H1 (cell line): ENCODE measurements around the gene OR2D2. TPM values are rescaled to one million over a fixed set of nuclear protein-coding genes. Genes with fewer than 3 reads are reported as not detected.

Source experiments
- CTCF ChIA-PET: fragments of 300-600 bp; sonication (Branson Sonifier 250); formaldehyde crosslinking; loops from one replicate; lab custom pipeline; 2021; ENCODE audit not compliant: partially characterized antibody; lab: Charles Lee
- POLR2A ChIA-PET: fragments of 300-600 bp; sonication (Branson Sonifier 250); formaldehyde crosslinking; loops from one replicate; lab custom pipeline; 2021; ENCODE audit warnings: inconsistent platforms; ENCODE audit not compliant: partially characterized antibody; lab: Charles Lee
- DNase-seq, 2 experiments: peaks; one replicate each; pipeline versions ENCODE4 v3.0.0 to v3.0.0-alpha.2; 2010 to 2022; ENCODE audit warnings: low spot score in 2 of 2, low read depth in 1 of 2, mixed read lengths in 1 of 2
- FAIRE-seq: peaks from 2 replicates; lab custom pipeline; 2011; peaks lifted over from hg19 to GRCh38; lab: Jason Lieb, UNC
- H2AFZ ChIP-seq: 2 replicates; pipeline ENCODE4 v1.8.1; 2012; ENCODE audit warnings: low read length, inconsistent platforms
- H2AK5ac ChIP-seq: 2 replicates; pipeline ENCODE4 v1.6.1; 2013; ENCODE audit warnings: low read depth, low read length
- H2BK120ac ChIP-seq: replicated peaks from 2 replicates; pipeline ENCODE3; 2013; ENCODE audit warnings: low read depth, low read length, inconsistent platforms
- H2BK12ac ChIP-seq: 2 replicates; pipeline ENCODE4 v1.6.1; 2013; ENCODE audit warnings: low read depth, low read length
- H2BK15ac ChIP-seq: 2 replicates; pipeline ENCODE4 v1.6.1; 2013; ENCODE audit warnings: low read length
- H2BK20ac ChIP-seq: 2 replicates; pipeline ENCODE4 v1.6.1; 2013; ENCODE audit warnings: low read length
- H2BK5ac ChIP-seq: 2 replicates; pipeline ENCODE4 v1.6.1; 2013; ENCODE audit warnings: low read depth, low read length
- H3K14ac ChIP-seq: 2 replicates; pipeline ENCODE4 v1.6.1; 2013; ENCODE audit warnings: inconsistent platforms; ENCODE audit not compliant: insufficient read length
- H3K18ac ChIP-seq: 2 replicates; pipeline ENCODE4 v1.6.1; 2013; ENCODE audit warnings: low read length; ENCODE audit errors: extremely low read depth
- H3K23ac ChIP-seq: 2 replicates; pipeline ENCODE4 v1.6.1; 2013; ENCODE audit warnings: inconsistent platforms; ENCODE audit not compliant: insufficient read length
- H3K23me2 ChIP-seq: 2 replicates; pipeline ENCODE4 v1.6.1; 2013; ENCODE audit warnings: low read depth, low read length
- H3K27ac ChIP-seq: 2 replicates; pipeline ENCODE4 v1.6.1; 2011; ENCODE audit warnings: low read depth, low read length, inconsistent platforms
- H3K27me3 ChIP-seq, 4 experiments: replicated peaks in 1 of 4; 1 replicate in 1 of 4; 2 replicates in 3 of 4; pipeline versions ENCODE4 v1.6.1 to v1.8.1; 2011 to 2013; ENCODE audit warnings: low read length in 3 of 4, mild to moderate bottlenecking in 3 of 4, inconsistent platforms in 2 of 4, mixed read lengths in 2 of 4, moderate library complexity in 1 of 4; ENCODE audit not compliant: control insufficient read depth in 3 of 4, insufficient read depth in 3 of 4; ENCODE audit errors: extremely low read depth in 1 of 4
- H3K36me3 ChIP-seq, 4 experiments: 2 replicates each; pipeline versions ENCODE4 v1.6.1 to v1.8.1; 2011 to 2013; ENCODE audit warnings: mild to moderate bottlenecking in 4 of 4, low read length in 3 of 4, moderate library complexity in 2 of 4, control low read depth in 1 of 4, inconsistent platforms in 1 of 4; ENCODE audit not compliant: insufficient read depth in 4 of 4, control insufficient read depth in 2 of 4
- H3K4ac ChIP-seq: replicated peaks from 2 replicates; pipeline ENCODE3; 2013; ENCODE audit warnings: low read length, low read depth, mixed read lengths, inconsistent platforms; ENCODE audit not compliant: insufficient read length
- H3K4me1 ChIP-seq, 4 experiments: replicated peaks in 1 of 4; 1 replicate in 1 of 4; 2 replicates in 3 of 4; pipeline versions ENCODE4 v1.6.1 to v1.8.1; 2011 to 2013; ENCODE audit warnings: low read length in 3 of 4, inconsistent platforms in 2 of 4, mixed read lengths in 1 of 4; ENCODE audit not compliant: insufficient read depth in 4 of 4, control insufficient read depth in 3 of 4
- H3K4me2 ChIP-seq, 2 experiments: 2 replicates each; pipeline versions ENCODE4 v1.6.1 to v1.8.1; 2011 to 2013; ENCODE audit warnings: low read depth in 2 of 2, low read length in 2 of 2, control low read depth in 1 of 2, inconsistent platforms in 1 of 2, mild to moderate bottlenecking in 1 of 2; ENCODE audit not compliant: insufficient read depth in 1 of 2
- H3K4me3 ChIP-seq, 4 experiments: fragments of 200-600, 300-600 bp in 1 of 4; sonication (generic), shearing (Covaris generic), sonication (Bioruptor Twin) in 1 of 4; 2 replicates each; pipeline versions ENCODE4 v1.5.1 to v1.8.1; 2011 to 2016; ENCODE audit warnings: low read length in 4 of 4, low read depth in 3 of 4, control low read depth in 2 of 4, inconsistent platforms in 2 of 4, mild to moderate bottlenecking in 2 of 4, mixed read lengths in 1 of 4, moderate library complexity in 1 of 4; ENCODE audit not compliant: insufficient read depth in 2 of 4; ENCODE audit errors: extremely low read depth in 1 of 4
- H3K56ac ChIP-seq: replicated peaks from 2 replicates; pipeline ENCODE3; 2013; ENCODE audit warnings: low read depth, mild to moderate bottlenecking, mixed read lengths, low read length, inconsistent platforms; ENCODE audit not compliant: insufficient read length
- H3K79me1 ChIP-seq: 2 replicates; pipeline ENCODE4 v1.6.1; 2013; ENCODE audit warnings: low read depth, low read length, control low read depth
- H3K79me2 ChIP-seq, 2 experiments: 2 replicates each; pipeline versions ENCODE4 v1.6.1 to v1.8.1; 2012 to 2013; ENCODE audit warnings: low read length in 2 of 2, mild to moderate bottlenecking in 2 of 2, inconsistent platforms in 1 of 2; ENCODE audit not compliant: insufficient read depth in 2 of 2, control insufficient read depth in 1 of 2
- H3K9ac ChIP-seq, 4 experiments: replicated peaks in 1 of 4; 1 replicate in 1 of 4; 2 replicates in 3 of 4; pipeline versions ENCODE4 v1.6.1 to v1.8.1; 2011 to 2013; ENCODE audit warnings: low read depth in 3 of 4, low read length in 3 of 4, control low read depth in 2 of 4, mild to moderate bottlenecking in 2 of 4, moderate library complexity in 2 of 4, inconsistent platforms in 1 of 4; ENCODE audit errors: extremely low read depth in 1 of 4
- H3K9me3 ChIP-seq, 2 experiments: 2 replicates each; pipeline versions ENCODE4 v1.6.1 to v1.8.1; 2012 to 2013; ENCODE audit warnings: mild to moderate bottlenecking in 2 of 2, moderate library complexity in 2 of 2, control low read depth in 1 of 2, inconsistent platforms in 1 of 2, low read depth in 1 of 2, low read length in 1 of 2, mixed read lengths in 1 of 2; ENCODE audit not compliant: insufficient read depth in 2 of 2
- H4K20me1 ChIP-seq, 2 experiments: replicated peaks in 1 of 2; 2 replicates each; pipeline versions ENCODE3 to v1.8.1; 2011 to 2013; ENCODE audit warnings: inconsistent platforms in 2 of 2, low read length in 2 of 2, mild to moderate bottlenecking in 1 of 2; ENCODE audit not compliant: insufficient read depth in 2 of 2, control insufficient read depth in 1 of 2
- H4K5ac ChIP-seq: 2 replicates; pipeline ENCODE4 v1.6.1; 2013; ENCODE audit warnings: low read length, low read depth, mixed read lengths, inconsistent platforms; ENCODE audit not compliant: insufficient read length
- H4K8ac ChIP-seq: 2 replicates; pipeline ENCODE4 v1.8.0; 2013; ENCODE audit warnings: mild to moderate bottlenecking, moderate library complexity, low read length, inconsistent platforms; ENCODE audit not compliant: insufficient read depth; ENCODE audit errors: extremely low read depth
- H4K91ac ChIP-seq: replicated peaks from 2 replicates; pipeline ENCODE3; 2013; ENCODE audit warnings: low read length, mixed read lengths, inconsistent platforms; ENCODE audit not compliant: insufficient read length
- ATF3 ChIP-seq: IDR thresholded peaks from 2 replicates; pipeline ENCODE4 v1.6.1; 2011; ENCODE audit warnings: low read depth, mild to moderate bottlenecking, low read length; ENCODE audit not compliant: insufficient read depth
- CHD1 ChIP-seq: IDR thresholded peaks from 2 replicates; pipeline ENCODE4 v1.6.1; 2012; ENCODE audit warnings: low read depth, low read length, improper control_type of control experiment
- HDAC6 ChIP-seq: IDR thresholded peaks from one replicate; pipeline ENCODE4 v1.7.1; 2012; ENCODE audit warnings: low read depth, mild to moderate bottlenecking, inconsistent platforms, low read length, moderate library complexity
- WGBS, 2 experiments: shearing (Covaris generic) in 1 of 2; methylation state at CpG; one replicate each; pipeline versions ENCODE4 v1.1.6 to v1.1.7; 2013 to 2015; ENCODE audit warnings: low lambda C conversion rate in 2 of 2, mixed read lengths in 2 of 2, inconsistent platforms in 1 of 2, low coverage in 1 of 2, missing lambda C conversion rate in 1 of 2; ENCODE audit not compliant: insufficient replicate concordance in 2 of 2, insufficient coverage in 1 of 2, insufficient read length in 1 of 2; ENCODE audit errors: extremely low coverage in 1 of 2, missing lambda C conversion rate in 1 of 2; 5-methylcytosine and 5-hydroxymethylcytosine counted together
- polyA plus RNA-seq, 7 experiments: library from polyadenylated mRNA; depleted of rRNA in 3 of 7; stranded (reverse) in 5 of 7; unstranded in 2 of 7; fragments of >200 nt in 5 of 7; fragments of 200-250 nt in 2 of 7; gene quantifications; 1 replicate in 5 of 7; 2 replicates in 1 of 7; 4 replicates in 1 of 7; pipeline versions ENCODE4 v1.2.1 to v1.2.3, GENCODE V29; 2011 to 2013; ENCODE audit warnings: missing spikeins in 2 of 7, mixed read lengths in 2 of 7
- total RNA-seq: library from RNA; stranded (reverse); fragmentation: NEBNext Ultra II Directional; extraction: Animal tissue kit (Norgen Biotek cat#: 25700); gene quantifications from 2 replicates; pipeline ENCODE4 v1.2.1, GENCODE V29; 2021

OR2D2 gene
- total and polyA plus RNA-seq, 2 of the 8 experiments (the other 6 are each of a cell fraction or from before 2014, with no cell fraction given) = 0.15 TPM; not detected in 1

GRCh38 chr11:6844356-6844755 is 47.9 kb downstream of the OR2D2 start:
- Histone ChIP-seq H3K79me2 (no peaks in the 10 kb centered on the region), H4K5ac (no peak overlapping the region), H3K4me1 (peaks cover 0 to 8% (median 2%) of the 10 kb centered on the region in 4 experiments; a peak in 3 of 7 replicates), H3K56ac (no peak overlapping the region), H3K79me1 (no peaks in the 10 kb centered on the region), H3K4me3 (no peak overlapping the region), H3K9me3 (no peaks in the 10 kb centered on the region; a peak in 1 of 4 replicates), H2BK15ac (no peak overlapping the region), H4K8ac (no peak overlapping the region), H3K4me2 (no peak overlapping the region), H3K23ac (no peak overlapping the region), H4K91ac (no peak overlapping the region), H3K4ac (no peak overlapping the region), H2BK12ac (no peak overlapping the region), H2BK120ac (no peak overlapping the region), H2BK20ac (0 out of 2 replicates have a peak overlapping the region, but pooled peaks have one; percentile 6), H2AFZ (no peak overlapping the region), H3K18ac (no peak overlapping the region), H3K27ac (0 out of 2 replicates have a peak overlapping the region, but pooled peaks have one; percentile 9), H3K14ac (no peak overlapping the region), H3K9ac (no peak overlapping the region), H2BK5ac (no peak overlapping the region), H3K27me3 (no peaks in the 10 kb centered on the region), H4K20me1 (no peaks in the 10 kb centered on the region), H3K36me3 (no peaks in the 10 kb centered on the region), H2AK5ac (no peak overlapping the region), H3K23me2 (no peaks in the 10 kb centered on the region)
- CTCF ChIA-PET = no interaction called here
- FAIRE-seq = no peak
- no peak for DNase-seq
- TF ChIP-seq CHD1 = no peak
- no peak for TF ChIP-seq HDAC6
- no peak for TF ChIP-seq ATF3
- 94% methylated on average over 5 of the region's 5 CpGs; no CpG with 5 or more reads in 1 of the 2 experiments for WGBS, 2 experiments
- POLR2A ChIA-PET = no interaction called here
